IMR-90 (cell line): Measurements from ENCODE around the gene ZSWIM5. TPM values are rescaled to one million over a fixed set of nuclear protein-coding genes. Genes with fewer than 3 reads are reported as not detected.

Experiments used
- ATAC-seq: fragments of 200-7000 bp; cut with Tn5 transposase; 2 replicates; pipeline ENCODE4 v1.9.1; 2020; ENCODE audit warnings: low read depth, mild to moderate bottlenecking, moderate library complexity
- BruUV-seq: library from RNA; stranded (reverse); fragments of 400-500 nt; replicated peaks from 2 replicates; lab custom pipeline; 2021; lab: Mats Ljungman, UMichigan
- CTCF ChIA-PET: fragments of 300-600 bp; formaldehyde crosslinking; extraction: SDS; loops from one replicate; lab custom pipeline; 2021; ENCODE audit warnings: antibody characterized with exemption; lab: Yijun Ruan, JAX
- POLR2A ChIA-PET: fragments of 300-600 bp; sonication (Branson Sonifier 250); formaldehyde crosslinking; loops from one replicate; lab custom pipeline; 2022; ENCODE audit warnings: antibody characterized with exemption; ENCODE audit not compliant: unreplicated experiment; lab: Charles Lee
- DNase-seq: peaks from one replicate; pipeline ENCODE4 v3.0.0; 2013
- H2AFZ ChIP-seq: replicated peaks from 2 replicates; pipeline ENCODE3; 2013; ENCODE audit warnings: low read length, mild to moderate bottlenecking; ENCODE audit not compliant: poor library complexity
- H2AK5ac ChIP-seq: 2 replicates; pipeline ENCODE4 v1.6.1; 2013; ENCODE audit warnings: low read depth, low read length, inconsistent platforms
- H2AK9ac ChIP-seq: replicated peaks from 2 replicates; pipeline ENCODE3; 2013; ENCODE audit warnings: mild to moderate bottlenecking, low read depth, low read length, moderate library complexity; ENCODE audit not compliant: poor library complexity
- H2BK120ac ChIP-seq: 2 replicates; pipeline ENCODE4 v1.6.1; 2013; ENCODE audit warnings: low read depth, low read length, inconsistent platforms
- H2BK15ac ChIP-seq: 3 replicates; pipeline ENCODE4 v1.6.1; 2013; ENCODE audit warnings: low read depth, low read length, inconsistent platforms
- H2BK20ac ChIP-seq: 2 replicates; pipeline ENCODE4 v1.6.1; 2013; ENCODE audit warnings: low read depth, mild to moderate bottlenecking, inconsistent platforms, low read length, moderate library complexity
- H2BK5ac ChIP-seq: 2 replicates; pipeline ENCODE4 v1.6.1; 2013; ENCODE audit warnings: mild to moderate bottlenecking, low read depth, low read length, inconsistent platforms; ENCODE audit not compliant: poor library complexity, severe bottlenecking
- H3K14ac ChIP-seq: replicated peaks from 2 replicates; pipeline ENCODE4 v1.6.1; 2013; ENCODE audit warnings: low read depth, low read length, inconsistent platforms
- H3K18ac ChIP-seq: 2 replicates; pipeline ENCODE4 v1.6.1; 2013; ENCODE audit warnings: low read depth, low read length, control low read depth
- H3K23ac ChIP-seq: 2 replicates; pipeline ENCODE4 v1.6.1; 2013; ENCODE audit warnings: low read depth, low read length, inconsistent platforms
- H3K27ac ChIP-seq: 2 replicates; pipeline ENCODE4 v1.5.1; 2013; ENCODE audit warnings: mild to moderate bottlenecking, control low read depth, low read length; ENCODE audit not compliant: insufficient read depth
- H3K27me3 ChIP-seq: 2 replicates; pipeline ENCODE4 v1.6.1; 2013; ENCODE audit warnings: low read length; ENCODE audit not compliant: control insufficient read depth, insufficient read depth
- H3K36me3 ChIP-seq: 2 replicates; pipeline ENCODE4 v1.6.1; 2013; ENCODE audit warnings: low read length, mixed read lengths; ENCODE audit not compliant: control insufficient read depth, insufficient read depth
- H3K4ac ChIP-seq: 2 replicates; pipeline ENCODE4 v1.6.1; 2013; ENCODE audit warnings: low read depth, low read length, inconsistent platforms
- H3K4me1 ChIP-seq: 2 replicates; pipeline ENCODE4 v1.6.1; 2013; ENCODE audit warnings: low read length, mixed read lengths; ENCODE audit not compliant: control insufficient read depth, insufficient read depth
- H3K4me2 ChIP-seq: 2 replicates; pipeline ENCODE4 v1.6.1; 2013; ENCODE audit warnings: low read depth, mild to moderate bottlenecking, control low read depth, low read length, moderate library complexity
- H3K4me3 ChIP-seq: 2 replicates; pipeline ENCODE4 v1.5.1; 2013; ENCODE audit warnings: low read depth, mild to moderate bottlenecking, control low read depth, low read length, moderate library complexity; ENCODE audit not compliant: insufficient read depth
- H3K56ac ChIP-seq: 2 replicates; pipeline ENCODE4 v1.6.1; 2013; ENCODE audit warnings: low read length, inconsistent platforms; ENCODE audit not compliant: insufficient read depth; ENCODE audit errors: extremely low read depth
- H3K79me1 ChIP-seq, 2 experiments: 2 replicates each; pipeline ENCODE4 v1.6.1; 2013; ENCODE audit warnings: low read length in 2 of 2, inconsistent platforms in 1 of 2, low read depth in 1 of 2
- H3K9ac ChIP-seq: 2 replicates; pipeline ENCODE4 v1.6.1; 2013; ENCODE audit warnings: low read depth, low read length, control low read depth
- H3K9me1 ChIP-seq: 2 replicates; pipeline ENCODE4 v1.6.1; 2013; ENCODE audit warnings: low read length, inconsistent platforms; ENCODE audit not compliant: insufficient read depth
- H3K9me3 ChIP-seq: 2 replicates; pipeline ENCODE4 v1.6.1; 2013; ENCODE audit warnings: low read length; ENCODE audit not compliant: control insufficient read depth, insufficient read depth
- H4K20me1 ChIP-seq: 2 replicates; pipeline ENCODE4 v1.6.1; 2013; ENCODE audit warnings: low read length, inconsistent platforms; ENCODE audit not compliant: insufficient read depth
- H4K5ac ChIP-seq: 2 replicates; pipeline ENCODE4 v1.6.1; 2013; ENCODE audit warnings: mild to moderate bottlenecking, low read depth, low read length, control low read depth
- H4K8ac ChIP-seq, 2 experiments: 2 replicates each; pipeline ENCODE4 v1.6.1; 2013; ENCODE audit warnings: low read depth in 2 of 2, low read length in 2 of 2, control low read depth in 1 of 2, inconsistent platforms in 1 of 2
- H4K91ac ChIP-seq: 2 replicates; pipeline ENCODE4 v1.6.1; 2013; ENCODE audit warnings: low read depth, low read length, inconsistent platforms; ENCODE audit not compliant: insufficient read depth
- FOS ChIP-seq: fragments of 150-350 bp; IDR thresholded peaks from 2 replicates; pipeline ENCODE4 v1.6.1; 2016; ENCODE audit warnings: low read depth, low read length
- RAD21 ChIP-seq: IDR thresholded peaks from 2 replicates; pipeline ENCODE4 v1.6.1; 2012; ENCODE audit warnings: low read length, improper control_type of control experiment
- WGBS, 2 experiments: methylation state at CpG; one replicate each; pipeline versions ENCODE4 v1.1.5 to v1.1.7; 2013; ENCODE audit warnings: missing lambda C conversion rate in 2 of 2; ENCODE audit not compliant: insufficient read length in 1 of 2; ENCODE audit errors: extremely low coverage in 2 of 2; 5-methylcytosine and 5-hydroxymethylcytosine counted together
- dilution Hi-C: fragments of 300-500 bp; cut with HindIII; formaldehyde crosslinking; loops from one replicate; pipeline ENCODE4 v1.14.3; 2018; ENCODE audit warnings: low sequenced_read_pairs; ENCODE audit not compliant: unreplicated experiment
- in situ Hi-C: fragments of 300-500 bp; cut with MboI; formaldehyde crosslinking; loops from 3 replicates; pipeline ENCODE4 v1.14.3; 2019; ENCODE audit warnings: low sequenced_read_pairs, inconsistent platforms, mixed read lengths
- intact Hi-C: fragments of 100-400 bp; cut with micrococcal nuclease; formaldehyde crosslinking; loops from 2 replicates; pipeline ENCODE4 v1.10.0; 2022
- polyA plus RNA-seq, 3 experiments: library from polyadenylated mRNA; depleted of rRNA; stranded (reverse); fragments of >200 nt; gene quantifications; 2 replicates each; pipeline ENCODE4 v1.2.3, GENCODE V29; 2012; ENCODE audit warnings: low replicate concordance in 1 of 3
- total RNA-seq: library from RNA; depleted of rRNA; stranded (reverse); fragments of >200 nt; gene quantifications from 2 replicates; pipeline ENCODE4 v1.2.3, GENCODE V29; 2012
- TF ChIP-seq, protein P1 (sequence below): fragments of 150-350 bp; IDR thresholded peaks from 2 replicates; pipeline ENCODE4 v1.6.1; 2016; ENCODE audit warnings: low read depth, mild to moderate bottlenecking, low read length, moderate library complexity, borderline replicate concordance

The ZSWIM5 gene
- total and polyA plus RNA-seq, 2 of the 4 experiments (the other 2 are of a cell fraction) = under 0.01 to 0.03 TPM

DNA sequence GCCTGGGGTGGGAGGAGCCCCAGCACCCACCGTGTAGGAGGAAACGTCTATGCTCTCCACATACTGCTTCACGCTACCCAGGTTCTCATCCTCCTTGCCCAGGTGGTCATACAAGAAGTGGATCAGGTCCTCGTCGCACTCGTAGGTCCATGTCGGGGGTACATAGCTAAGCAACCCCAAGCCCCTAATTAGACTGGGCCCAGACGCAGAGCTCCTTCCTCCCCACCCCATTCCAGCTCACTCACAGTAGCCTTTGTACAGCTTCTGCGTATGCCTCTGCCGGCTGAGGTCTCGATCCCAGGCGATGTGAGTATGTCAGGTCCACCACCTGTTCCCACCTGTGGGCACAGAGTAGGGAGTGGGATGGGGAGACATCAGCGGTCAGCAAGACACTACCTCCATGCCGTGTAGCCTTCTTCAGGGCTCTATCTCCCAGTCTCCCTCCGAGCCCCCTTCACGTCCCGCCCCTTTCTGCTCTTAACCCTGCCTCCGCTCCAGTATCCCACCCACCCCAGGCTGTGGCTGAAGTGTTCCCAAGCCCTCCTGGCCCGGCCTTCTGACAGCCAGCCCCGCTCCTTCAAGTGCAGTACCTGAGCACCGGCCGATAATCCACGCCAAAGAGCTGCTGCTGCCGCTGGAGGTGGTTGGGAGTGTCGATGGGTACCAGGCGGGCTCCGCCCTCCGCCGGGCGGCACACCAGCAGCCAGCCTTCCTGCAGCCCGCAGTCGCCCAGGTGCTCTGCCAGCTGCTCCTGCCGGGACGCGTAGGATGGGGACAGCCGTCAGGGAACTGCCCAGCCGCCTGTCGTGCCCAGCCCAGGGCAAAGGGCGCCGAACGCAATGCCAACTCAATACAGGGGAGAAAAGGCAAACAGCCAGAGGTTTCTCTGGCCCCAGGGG lies 196.2 kb downstream of the ZSWIM5 start:
- ChIA-PET CTCF (interaction anchor here (1.4 to 2.2 kb wide), 2 partner anchors 210 to 217 kb away, joined by 4 to 7 read pairs; partner anchors contain the start of gene PLK3), POLR2A (interaction anchor here (0.8 to 1.9 kb wide), 2 partner anchors 293 to 351 kb away, joined by 6 to 8 read pairs; no protein-coding TSS in a partner anchor)
- Histone ChIP-seq H2BK20ac (no peak overlapping the region), H3K4me1 (peaks cover 12% of the 10 kb centered on the region), H2AK9ac (peak overlapping the region; percentile 48), H2BK120ac (no peak overlapping the region), H2AK5ac (peak overlapping the region; percentile 74), H3K23ac (peak overlapping the region; percentile 20; the same call in 1 of the 2 replicates), H3K36me3 (peaks cover 48% of the 10 kb centered on the region), H3K18ac (no peak overlapping the region), H3K9me1 (peaks cover 13% of the 10 kb centered on the region), H3K79me1 (peaks cover 25 to 62% of the 10 kb centered on the region in 2 experiments), H3K14ac (0 out of 2 replicates have a peak overlapping the region, but pooled peaks have one; percentile 60), H3K9ac (peak overlapping the region; percentile 64), H3K27ac (peak overlapping the region; percentile 12; the same call in 1 of the 2 replicates), H2BK15ac (no peak overlapping the region), H3K4me2 (peak overlapping the region; percentile 87), H4K8ac (no peak overlapping the region), H4K5ac (no peak overlapping the region), H2BK5ac (no peak overlapping the region), H4K91ac (no peak overlapping the region), H3K9me3 (no peaks in the 10 kb centered on the region), H4K20me1 (peaks cover 9% of the 10 kb centered on the region; the same call in 1 of the 2 replicates), H3K4ac (no peak overlapping the region), H2AFZ (peak overlapping the region; percentile 85), H3K4me3 (peak overlapping the region; percentile 82), H3K27me3 (no peaks in the 10 kb centered on the region), H3K56ac (peak overlapping the region; percentile 35; the same call in 1 of the 2 replicates)
- 25% methylated on average over 21 of the region's 41 CpGs; no CpG with 5 or more reads in 1 of the 2 experiments for WGBS, 2 experiments
- dilution Hi-C loops (no loop called here), intact Hi-C loops (loop anchor here (5.0 kb wide), 4 partner anchors 218 to 562 kb away; partner anchors contain the start of genes MUTYH, RNU5D-1 and TOE1), in situ Hi-C loops (loop anchor here (5.0 kb wide), 3 partner anchors 292 to 557 kb away; partner anchors contain the start of gene TESK2)
- no peak for ATAC-seq
- no peak for DNase-seq
- BruUV-seq = no TSS peak
- TF ChIP-seq RAD21 = 0 out of 2 replicates have a peak, but pooled peaks have one; percentile 2
- TF ChIP-seq, protein P1, sequence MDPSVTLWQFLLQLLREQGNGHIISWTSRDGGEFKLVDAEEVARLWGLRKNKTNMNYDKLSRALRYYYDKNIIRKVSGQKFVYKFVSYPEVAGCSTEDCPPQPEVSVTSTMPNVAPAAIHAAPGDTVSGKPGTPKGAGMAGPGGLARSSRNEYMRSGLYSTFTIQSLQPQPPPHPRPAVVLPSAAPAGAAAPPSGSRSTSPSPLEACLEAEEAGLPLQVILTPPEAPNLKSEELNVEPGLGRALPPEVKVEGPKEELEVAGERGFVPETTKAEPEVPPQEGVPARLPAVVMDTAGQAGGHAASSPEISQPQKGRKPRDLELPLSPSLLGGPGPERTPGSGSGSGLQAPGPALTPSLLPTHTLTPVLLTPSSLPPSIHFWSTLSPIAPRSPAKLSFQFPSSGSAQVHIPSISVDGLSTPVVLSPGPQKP = no peak
- no peak for TF ChIP-seq FOS
